GM21526 (cell line): ENCODE measurements around the gene NRL.
"Not testable (repeated sequence)": the region's sequence is repeated elsewhere in the genome, so short reads cannot be mapped to it uniquely, and the experiment has no call there.

Experiments used
- ATAC-seq: cut with Tn5 transposase; IDR thresholded peaks from one replicate; pipeline ENCODE4 v1.9.1; 2021; ENCODE audit warnings: moderate library complexity; ENCODE audit not compliant: unreplicated experiment, low FRiP score

NRL gene

GRCh38 chr14:24127673-24128072 is 12.9 kb upstream of the NRL start:
- ATAC-seq, result no peak

GRCh38 chr14:24126939-24127338 is 12.2 kb upstream of the NRL start:
- ATAC-seq, result no peak

- ATAC-seq, result no peak
Observed at GRCh38 chr14:24123424-24124417, 9.0 kb upstream of the NRL start.

GRCh38 chr14:24122898-24123297 is 8.1 kb upstream of the NRL start:
- no peak for ATAC-seq

GRCh38 chr14:24122416-24122815 is 7.7 kb upstream of the NRL start:
- no peak for ATAC-seq

- no peak for ATAC-seq
Observed at GRCh38 chr14:24121210-24121609, 6.5 kb upstream of the NRL start.

- no peak for ATAC-seq
Observed at GRCh38 chr14:24119691-24120090, 4.9 kb upstream of the NRL start.

GRCh38 chr14:24117179-24117578 is 2.4 kb upstream of the NRL start:
- ATAC-seq, result no peak

- ATAC-seq, result no peak
Observed at GRCh38 chr14:24116128-24116814, 1.5 kb upstream of the NRL start.

GRCh38 chr14:24115422-24116127 is 826 bp upstream of the NRL start:
- no peak for ATAC-seq

- no peak for ATAC-seq
Observed at GRCh38 chr14:24113801-24114531, 783 bp downstream of the NRL start.

- ATAC-seq, result no peak
Observed at GRCh38 chr14:24113379-24113800, 1.4 kb downstream of the NRL start.

GRCh38 chr14:24110523-24110922 is 4.2 kb downstream of the NRL start:
- ATAC-seq, result no peak

- ATAC-seq, result no peak
Observed at GRCh38 chr14:24110060-24110459, 4.7 kb downstream of the NRL start.

GRCh38 chr14:24108336-24108874 is 6.3 kb downstream of the NRL start:
- ATAC-seq, result no peak

GRCh38 chr14:24106672-24107271 is 8.0 kb downstream of the NRL start:
- ATAC-seq, result no peak

GRCh38 chr14:24105609-24106239 is 9.0 kb downstream of the NRL start:
- not testable (repeated sequence) for ATAC-seq

- no peak for ATAC-seq
Observed at GRCh38 chr14:24103451-24103850, 11.3 kb downstream of the NRL start.

- ATAC-seq, result no peak
Observed at GRCh38 chr14:24102357-24103048, 12.2 kb downstream of the NRL start.
